ENCODE measurements around the gene PRAMEF13.
"Not testable (repeated sequence)": the region's sequence is repeated elsewhere in the genome, so short reads cannot be mapped to it uniquely, and the experiment has no call there.

Gene PRAMEF13

DNA sequence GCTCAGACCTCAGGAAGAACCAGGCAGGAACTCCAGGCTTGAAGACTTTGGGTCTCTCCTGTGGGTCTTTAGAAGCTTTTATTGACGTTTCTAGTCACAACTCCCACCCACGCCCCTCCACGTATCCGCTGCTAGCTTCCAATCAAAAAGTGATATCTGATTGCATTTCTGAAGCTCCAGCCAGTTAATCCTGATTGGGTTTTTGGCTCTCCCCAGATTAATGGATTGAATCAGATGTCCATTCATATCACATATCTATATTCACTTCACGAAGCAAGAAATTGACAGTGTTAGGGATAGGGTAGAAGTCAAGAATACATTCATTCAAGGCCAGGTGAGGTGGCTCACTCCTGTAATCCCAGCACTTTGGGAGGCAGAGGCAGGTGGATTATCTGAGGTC lies 45.3 kb downstream of the PRAMEF13 start, which contains the start of gene PRAMEF26:
PRAMEF26 (minus strand) TSS at position 101 of the 400 bp plus-strand sequence. CDS start 2,914 bp downstream, outside the sequence.
- H3K9ac ChIP-seq (ENCODE audit: low read length); H3K9me3 ChIP-seq (ENCODE audit: insufficient read depth, low read length); H2AFZ ChIP-seq (ENCODE audit: low read depth, low read length, severe bottlenecking); H3K27me3 ChIP-seq (ENCODE audit: low read length); H3F3A ChIP-seq (ENCODE audit: insufficient read depth); H4K20me1 ChIP-seq (ENCODE audit: low read depth, low read length); H3K79me2 ChIP-seq (ENCODE audit: insufficient read depth, low read length); H3K27ac ChIP-seq (ENCODE audit: low read depth, low read length); H3K4me2 ChIP-seq (ENCODE audit: low read depth, low read length, poor library complexity, severe bottlenecking); H3K36me3 ChIP-seq (ENCODE audit: low read length); H3K9me2 ChIP-seq (replicated peaks; ENCODE audit: insufficient read depth, low read length); H3K4me3 ChIP-seq (ENCODE audit: insufficient read depth, low read length, poor library complexity, severe bottlenecking): not testable (repeated sequence)
